Measurements from ENCODE around the gene KAZN. TPM values are rescaled to one million over a fixed set of nuclear protein-coding genes. Genes with fewer than 3 reads are reported as not detected.
A peak's percentile ranks its signal among the peaks of the same experiment; 100 is the strongest.

The KAZN gene
- total RNA-seq, 2 donors from 2014 or later = 3.4 to 12.2 TPM

DNA sequence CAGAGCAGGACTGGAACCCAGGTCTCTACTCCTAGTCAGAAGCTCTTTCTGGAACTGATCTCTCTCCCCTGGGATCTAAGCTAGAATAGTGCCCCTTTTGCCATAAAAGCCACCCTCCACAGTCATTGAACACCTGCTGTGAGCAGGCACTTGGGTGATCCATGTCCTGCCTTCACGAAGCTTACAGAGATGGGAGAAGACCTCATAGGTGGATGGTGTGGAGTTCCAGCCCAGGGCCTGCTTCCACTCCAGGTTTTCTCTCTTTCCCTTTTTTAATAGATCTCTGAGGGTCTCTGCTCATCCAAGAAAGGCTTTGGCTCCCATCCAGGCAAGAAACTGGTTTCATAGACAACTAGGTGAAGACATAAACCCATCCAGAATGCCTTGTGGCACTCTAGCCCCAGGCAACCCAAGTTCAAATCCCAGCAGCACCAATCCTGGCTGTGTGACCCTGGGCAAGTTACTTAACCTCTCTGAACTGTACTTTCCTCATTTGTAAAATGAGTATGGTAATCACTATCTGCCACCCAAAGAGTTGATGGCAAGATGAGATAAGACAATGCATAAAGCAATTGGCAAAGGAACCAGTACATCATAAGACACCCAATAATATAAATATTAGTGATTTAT is 508.7 kb downstream of the KAZN start:
- no peaks in the 10 kb centered on the region for H3K27me3 ChIP-seq
- TF ChIP-seq POLR2A (IDR thresholded peaks at IDR 0.05) = no peak
- TF ChIP-seq, protein P1, sequence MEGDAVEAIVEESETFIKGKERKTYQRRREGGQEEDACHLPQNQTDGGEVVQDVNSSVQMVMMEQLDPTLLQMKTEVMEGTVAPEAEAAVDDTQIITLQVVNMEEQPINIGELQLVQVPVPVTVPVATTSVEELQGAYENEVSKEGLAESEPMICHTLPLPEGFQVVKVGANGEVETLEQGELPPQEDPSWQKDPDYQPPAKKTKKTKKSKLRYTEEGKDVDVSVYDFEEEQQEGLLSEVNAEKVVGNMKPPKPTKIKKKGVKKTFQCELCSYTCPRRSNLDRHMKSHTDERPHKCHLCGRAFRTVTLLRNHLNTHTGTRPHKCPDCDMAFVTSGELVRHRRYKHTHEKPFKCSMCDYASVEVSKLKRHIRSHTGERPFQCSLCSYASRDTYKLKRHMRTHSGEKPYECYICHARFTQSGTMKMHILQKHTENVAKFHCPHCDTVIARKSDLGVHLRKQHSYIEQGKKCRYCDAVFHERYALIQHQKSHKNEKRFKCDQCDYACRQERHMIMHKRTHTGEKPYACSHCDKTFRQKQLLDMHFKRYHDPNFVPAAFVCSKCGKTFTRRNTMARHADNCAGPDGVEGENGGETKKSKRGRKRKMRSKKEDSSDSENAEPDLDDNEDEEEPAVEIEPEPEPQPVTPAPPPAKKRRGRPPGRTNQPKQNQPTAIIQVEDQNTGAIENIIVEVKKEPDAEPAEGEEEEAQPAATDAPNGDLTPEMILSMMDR (IDR thresholded peaks at IDR 0.05) = no peak
- no peak overlapping the region for H3K4me3 ChIP-seq
- no peaks in the 10 kb centered on the region for H3K9me3 ChIP-seq
- H3K27ac ChIP-seq = no peak overlapping the region
- 77 to 83% methylated on average over 1 of the region's 1 CpG for WGBS, 2 donors
- DNase-seq (no peak), ATAC-seq (no peak)
- intact Hi-C loops (cut with DNase I) = no loop called here
- H3K36me3 ChIP-seq (replicated peaks in 1 of 2; ENCODE audit: insufficient read depth in 1 of 2, low read depth in 2 of 2) = no peaks in the 10 kb centered on the region
- peaks cover 6% of the 10 kb centered on the region for H3K4me1 ChIP-seq

DNA sequence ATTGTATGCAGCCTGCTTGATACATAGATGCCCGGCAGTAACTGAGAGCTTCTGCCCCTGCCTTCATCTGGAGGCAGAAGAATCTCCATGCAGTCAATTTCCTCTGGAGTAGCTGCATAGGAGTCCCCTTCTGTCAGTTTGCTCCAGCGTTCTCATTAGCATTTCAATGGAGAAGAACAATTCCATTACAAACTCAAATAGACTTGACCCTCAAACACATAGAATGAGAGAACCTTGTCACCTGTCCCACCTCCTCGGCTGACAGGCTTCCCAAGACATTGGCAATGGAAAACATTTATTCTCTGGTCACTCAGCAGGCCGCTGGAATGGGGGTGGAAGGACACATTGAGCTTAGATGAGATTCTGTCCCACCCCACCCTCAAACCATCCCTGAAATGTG is 509.4 kb downstream of the KAZN start:
- TF ChIP-seq, protein P1 (IDR thresholded peaks at IDR 0.05) = no peak
- TF ChIP-seq POLR2A (IDR thresholded peaks at IDR 0.05) = no peak
- Histone ChIP-seq H3K9me3 (no peaks in the 10 kb centered on the region), H3K27me3 (no peaks in the 10 kb centered on the region), H3K27ac (no peak overlapping the region), H3K4me1 (peaks cover 6% of the 10 kb centered on the region), H3K36me3 (replicated peaks in 1 of 2; ENCODE audit: insufficient read depth in 1 of 2, low read depth in 2 of 2) (no peaks in the 10 kb centered on the region), H3K4me3 (no peak overlapping the region)
- intact Hi-C loops (cut with DNase I) = no loop called here
- no peak for ATAC-seq
- 60 to 83% methylated on average over 4 of the region's 4 CpGs for WGBS, 2 donors
- no peak for DNase-seq

DNA sequence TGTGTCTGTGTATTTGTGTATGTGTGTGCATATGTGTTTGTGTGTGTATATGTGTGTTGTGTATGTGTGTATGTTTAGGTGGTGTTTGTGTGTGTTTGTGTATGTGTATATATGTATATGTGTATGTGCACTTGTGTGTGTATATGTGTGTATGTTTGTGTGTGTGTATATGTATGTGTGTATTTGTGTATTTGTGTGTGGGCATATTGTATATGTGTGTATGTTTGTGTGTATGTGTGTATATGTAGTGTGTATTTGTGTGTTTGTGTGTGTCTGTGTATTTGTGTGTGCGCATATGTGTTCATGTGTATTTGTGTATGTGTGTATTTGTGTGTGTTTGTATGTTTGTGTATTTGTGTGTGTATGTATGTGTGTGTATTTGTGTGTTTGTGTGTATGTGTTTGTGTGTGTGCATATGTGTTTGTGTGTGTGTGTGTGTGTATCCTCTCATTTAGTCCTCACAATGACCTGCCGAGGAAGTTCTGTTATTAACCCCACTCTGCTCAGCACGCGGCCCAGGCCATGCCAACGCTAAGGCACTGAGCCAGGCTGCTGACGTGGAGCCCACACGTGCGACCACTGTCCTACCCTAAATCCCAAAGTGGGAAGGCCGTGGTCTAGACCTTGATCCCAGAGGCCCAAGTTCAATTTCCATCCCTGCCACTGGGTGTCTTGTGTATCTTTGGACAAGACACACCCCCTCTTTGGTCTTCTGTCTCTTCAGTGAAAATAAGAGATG is 511.8 kb downstream of the KAZN start:
- no peak for ATAC-seq
- Histone ChIP-seq H3K4me1 (peaks cover 6% of the 10 kb centered on the region), H3K4me3 (no peak overlapping the region), H3K27ac (no peak overlapping the region), H3K36me3 (replicated peaks in 1 of 2; ENCODE audit: insufficient read depth in 1 of 2, low read depth in 2 of 2) (no peaks in the 10 kb centered on the region), H3K27me3 (no peaks in the 10 kb centered on the region), H3K9me3 (no peaks in the 10 kb centered on the region)
- no peak for DNase-seq
- intact Hi-C loops (cut with DNase I) = no loop called here
- TF ChIP-seq, protein P1 (IDR thresholded peaks at IDR 0.05) = no peak
- TF ChIP-seq POLR2A (IDR thresholded peaks at IDR 0.05) = no peak
- WGBS, 2 donors = 82 to 87% methylated on average over 9 of the region's 9 CpGs

DNA sequence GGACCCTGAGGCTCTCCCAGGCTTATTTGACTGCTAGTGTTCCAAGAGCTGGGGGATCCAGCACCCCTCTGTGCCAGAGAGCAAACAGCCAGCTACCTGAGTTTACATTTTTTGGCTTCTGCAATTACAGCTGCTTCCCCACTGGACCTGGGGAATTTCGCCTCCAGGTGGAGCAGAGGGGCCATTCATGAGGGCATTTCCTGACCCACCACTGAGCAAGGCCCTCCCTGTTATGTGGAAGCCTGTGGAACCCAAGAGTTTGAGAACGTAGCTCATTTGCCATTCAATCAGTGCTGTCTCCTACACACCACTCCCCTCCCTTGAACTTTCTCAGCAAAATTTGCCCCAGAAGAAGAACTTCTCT is 512.4 kb downstream of the KAZN start:
- DNase-seq (no peak), ATAC-seq (no peak)
- TF ChIP-seq POLR2A (IDR thresholded peaks at IDR 0.05) = no peak
- TF ChIP-seq, protein P1 (IDR thresholded peaks at IDR 0.05) = peak in 1 of 7 experiments; percentile 26
- H3K4me3 ChIP-seq = no peak overlapping the region
- H3K27me3 ChIP-seq = no peaks in the 10 kb centered on the region
- no peak overlapping the region for H3K27ac ChIP-seq
- H3K36me3 ChIP-seq (replicated peaks in 1 of 2; ENCODE audit: insufficient read depth in 1 of 2, low read depth in 2 of 2) = no peaks in the 10 kb centered on the region
- 73 to 97% methylated on average over 2 of the region's 2 CpGs for WGBS, 2 donors
- H3K9me3 ChIP-seq = no peaks in the 10 kb centered on the region
- intact Hi-C loops (cut with DNase I) = no loop called here
- peaks cover 8% of the 10 kb centered on the region for H3K4me1 ChIP-seq

DNA sequence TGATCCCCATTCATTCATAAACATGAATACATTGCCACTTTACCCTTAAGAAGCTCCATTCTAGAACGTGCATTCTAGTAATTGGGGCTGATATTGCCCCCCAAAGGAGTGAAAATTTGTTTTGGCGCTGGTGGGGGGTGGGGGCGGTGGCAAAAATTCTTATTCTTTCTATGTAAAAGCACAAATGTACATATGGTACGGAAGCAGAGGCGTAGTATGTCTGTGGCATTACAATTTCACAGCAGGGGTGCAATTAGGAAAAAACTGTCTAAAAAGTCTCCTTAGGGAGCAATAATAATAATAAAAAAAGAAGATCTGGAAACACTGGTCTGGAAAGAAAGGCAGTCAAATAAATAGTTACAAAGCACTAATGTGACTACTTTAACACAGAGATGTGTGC is 514.7 kb downstream of the KAZN start:
- DNase-seq (no peak), ATAC-seq (no peak)
- Histone ChIP-seq H3K4me1 (peaks cover 25% of the 10 kb centered on the region), H3K27ac (no peak overlapping the region), H3K9me3 (no peaks in the 10 kb centered on the region), H3K4me3 (no peak overlapping the region), H3K36me3 (replicated peaks in 1 of 2; ENCODE audit: insufficient read depth in 1 of 2, low read depth in 2 of 2) (no peaks in the 10 kb centered on the region), H3K27me3 (no peaks in the 10 kb centered on the region)
- TF ChIP-seq, protein P1 (IDR thresholded peaks at IDR 0.05) = no peak
- TF ChIP-seq POLR2A (IDR thresholded peaks at IDR 0.05) = no peak
- WGBS, 2 donors = 91 to 93% methylated on average over 5 of the region's 5 CpGs
- intact Hi-C loops (cut with DNase I) = no loop called here

Data from body of pancreas (tissue), 4 donors.